ENCODE measurements around the gene WNT4. TPM values are rescaled to one million over a fixed set of nuclear protein-coding genes. Genes with fewer than 3 reads are reported as not detected.

The WNT4 gene
- total and polyA plus RNA-seq, 2 of the 8 experiments (the other 6 are each of a cell fraction or from before 2014, with no cell fraction given): 1.3 to 6.6 TPM

GRCh38 chr1:22074803-22075202 lies 68.1 kb downstream of the WNT4 start:
- Histone ChIP-seq H3K9me3 (ENCODE audit: insufficient read depth in 2 of 2, low read depth in 1 of 2, low read length in 1 of 2) (no peaks in the 10 kb centered on the region), H4K91ac (replicated peaks; ENCODE audit: insufficient read length, low read length) (no peak overlapping the region), H4K5ac (ENCODE audit: insufficient read length, low read depth, low read length) (no peak overlapping the region), H3K79me1 (ENCODE audit: low read depth, low read length) (peaks cover 2% of the 10 kb centered on the region; the same call in 1 of the 2 replicates), H4K8ac (ENCODE audit: extremely low read depth, insufficient read depth, low read length) (no peak overlapping the region), H3K4me3 (ENCODE audit: extremely low read depth in 1 of 4, insufficient read depth in 2 of 4, low read depth in 3 of 4, low read length in 4 of 4) (no peak overlapping the region), H3K14ac (ENCODE audit: insufficient read length) (no peak overlapping the region), H2BK12ac (ENCODE audit: low read depth, low read length) (no peak overlapping the region), H3K79me2 (ENCODE audit: control insufficient read depth in 1 of 2, insufficient read depth in 2 of 2, low read length in 2 of 2) (peaks cover 17 to 87% of the 10 kb centered on the region in 2 experiments), H2BK120ac (replicated peaks; ENCODE audit: low read depth, low read length) (no peak overlapping the region), H3K56ac (replicated peaks; ENCODE audit: insufficient read length, low read depth, low read length) (no peak overlapping the region), H2BK15ac (ENCODE audit: low read length) (no peak overlapping the region), H3K9ac (replicated peaks in 1 of 4; ENCODE audit: extremely low read depth in 1 of 4, low read depth in 3 of 4, low read length in 3 of 4) (no peak overlapping the region), H3K4ac (replicated peaks; ENCODE audit: insufficient read length, low read depth, low read length) (no peak overlapping the region), H3K27ac (ENCODE audit: low read depth, low read length) (no peak overlapping the region), H3K27me3 (replicated peaks in 1 of 4; ENCODE audit: control insufficient read depth in 3 of 4, extremely low read depth in 1 of 4, insufficient read depth in 3 of 4, low read length in 3 of 4) (no peaks in the 10 kb centered on the region), H3K18ac (ENCODE audit: extremely low read depth, low read length) (no peak overlapping the region), H3K4me1 (replicated peaks in 1 of 4; ENCODE audit: control insufficient read depth in 3 of 4, insufficient read depth in 4 of 4, low read length in 3 of 4) (peaks cover 0 to 8% (median 1%) of the 10 kb centered on the region in 4 experiments; a peak in 5 of 7 replicates), H2AFZ (ENCODE audit: low read length) (no peak overlapping the region), H2BK5ac (ENCODE audit: low read depth, low read length) (no peak overlapping the region), H3K36me3 (ENCODE audit: control insufficient read depth in 2 of 4, insufficient read depth in 4 of 4, low read length in 3 of 4) (peaks cover 0 to 7% (median 0%) of the 10 kb centered on the region in 4 experiments; a peak in 1 of 8 replicates), H3K23me2 (ENCODE audit: low read depth, low read length) (no peaks in the 10 kb centered on the region), H3K4me2 (ENCODE audit: insufficient read depth in 1 of 2, low read depth in 2 of 2, low read length in 2 of 2) (peak overlapping the region; percentile 16 to 25; a peak in 1 of 4 replicates), H2BK20ac (ENCODE audit: low read length) (no peak overlapping the region), H4K20me1 (replicated peaks in 1 of 2; ENCODE audit: control insufficient read depth in 1 of 2, insufficient read depth in 2 of 2, low read length in 2 of 2) (peaks cover 8 to 15% of the 10 kb centered on the region in 2 experiments), H2AK5ac (ENCODE audit: low read depth, low read length) (no peak overlapping the region), H3K23ac (ENCODE audit: insufficient read length) (no peak overlapping the region)
- WGBS, 2 experiments (ENCODE audit: extremely low coverage in 1 of 2, insufficient coverage in 1 of 2, insufficient read length in 1 of 2, insufficient replicate concordance in 2 of 2, low coverage in 1 of 2, low lambda C conversion rate in 2 of 2, missing lambda C conversion rate in 1 of 2): 35% methylated on average over 1 of the region's 1 CpG; no CpG with 5 or more reads in 1 of the 2 experiments
- DNase-seq (ENCODE audit: low read depth in 1 of 2, low spot score in 2 of 2): no peak
- POLR2A ChIA-PET (ENCODE audit: partially characterized antibody): interaction anchor here (1.2 to 1.8 kb wide), 2 partner anchors 18 to 22 kb away, joined by 3 to 4 read pairs; no protein-coding TSS in a partner anchor
- FAIRE-seq: no peak
- CTCF ChIA-PET (ENCODE audit: partially characterized antibody): interaction anchor here (1.1 to 1.2 kb wide), 2 partner anchors 8 to 111 kb away, joined by 3 read pairs; no protein-coding TSS in a partner anchor
- TF ChIP-seq MAX (IDR thresholded peaks at IDR 0.05) (no peak), TCF12 (IDR thresholded peaks at IDR 0.05; ENCODE audit: low read depth, low read length) (no peak), TAF7 (optimal IDR thresholded peaks at IDR 0.05; ENCODE audit: borderline replicate concordance, low read depth, low read length) (no peak), SP1 (IDR thresholded peaks at IDR 0.05; ENCODE audit: low read depth, low read length) (no peak), SIRT6 (IDR thresholded peaks at IDR 0.05; ENCODE audit: low read length) (no peak), JUN (IDR thresholded peaks at IDR 0.05; ENCODE audit: low read depth, low read length) (no peak), RXRA (IDR thresholded peaks at IDR 0.05; ENCODE audit: insufficient read depth, low read depth, low read length) (no peak), CREB1 (IDR thresholded peaks at IDR 0.05) (no peak), CTCF (IDR thresholded peaks at IDR 0.05; ENCODE audit: control extremely low read depth in 1 of 3, insufficient read depth in 1 of 3, low read depth in 1 of 3, low read length in 3 of 3) (no peak), POU5F1 (IDR thresholded peaks at IDR 0.05; ENCODE audit: low read depth, low read length) (no peak), TEAD4 (IDR thresholded peaks at IDR 0.05; ENCODE audit: low read depth, low read length) (no peak)
